Gastrocnemius medialis (tissue), 4 donors: ENCODE data around the gene ANGPTL8. TPM values are rescaled to one million over a fixed set of nuclear protein-coding genes. Genes with fewer than 3 reads are reported as not detected.

Source experiments
- ATAC-seq, 2 donors: fragments of 150-250 bp; one replicate each; pipeline ENCODE4 v1.9.1; 2016
- DNase-seq, 2 donors: peaks; one replicate each; pipeline ENCODE4 v3.0.0-alpha.2; 2019
- H3K27ac ChIP-seq, 4 donors: fragments of 200-600 bp; sonication (generic); 1 replicate in 1 of 4; 2 replicates in 3 of 4; pipeline ENCODE4 v1.5.1; 2016 to 2018; ENCODE audit warnings: mild to moderate bottlenecking in 2 of 4, moderate library complexity in 1 of 4
- H3K27me3 ChIP-seq, 3 donors: fragments of 200-600 bp; sonication (generic) in 2 of 3; 1 replicate in 1 of 3; 2 replicates in 2 of 3; pipeline versions ENCODE4 v1.5.1 to v1.6.0; 2016 to 2019; ENCODE audit warnings: mild to moderate bottlenecking in 1 of 3, moderate library complexity in 1 of 3
- H3K36me3 ChIP-seq, 2 donors: fragments of 200-600 bp; sonication (generic) in 1 of 2; one replicate each; pipeline ENCODE4 v1.5.1; 2017 to 2018
- H3K4me1 ChIP-seq, 2 donors: fragments of 200-600 bp; sonication (generic) in 1 of 2; one replicate each; pipeline ENCODE4 v1.5.1; 2016 to 2017; ENCODE audit warnings: mild to moderate bottlenecking in 2 of 2
- H3K4me3 ChIP-seq, 4 donors: fragments of 200-600 bp; sonication (generic) in 3 of 4; 1 replicate in 1 of 4; 2 replicates in 3 of 4; pipeline ENCODE4 v1.5.1; 2016 to 2019; ENCODE audit warnings: mild to moderate bottlenecking in 2 of 4
- H3K9me3 ChIP-seq, 3 donors: fragments of 200-600 bp; sonication (generic) in 2 of 3; 1 replicate in 1 of 3; 2 replicates in 2 of 3; pipeline ENCODE4 v1.5.1; 2016 to 2019
- CTCF ChIP-seq, 5 experiments: fragments of 450-650 bp in 3 of 5; fragments of 200-600 bp in 2 of 5; sonication (generic) in 2 of 5; IDR thresholded peaks in 4 of 5; conservative IDR thresholded peaks in 1 of 5; 1 replicate in 4 of 5; 2 replicates in 1 of 5; pipeline ENCODE4 v1.5.1; 2016 to 2019; ENCODE audit warnings: antibody characterized with exemption in 5 of 5, mild to moderate bottlenecking in 3 of 5, moderate library complexity in 3 of 5
- POLR2A ChIP-seq, 2 donors: fragments of 450-650 bp; IDR thresholded peaks; one replicate each; pipeline ENCODE4 v1.6.1; 2017; ENCODE audit warnings: antibody characterized with exemption in 2 of 2, mild to moderate bottlenecking in 2 of 2, moderate library complexity in 2 of 2
- in situ Hi-C, 4 donors: fragments of 200-750 bp; cut with MboI; loops; one replicate each; pipeline versions ENCODE4 v1.15.0 to v1.8.0; 2017; ENCODE audit warnings: low sequenced_read_pairs in 4 of 4
- intact Hi-C: fragments of 100-400 bp; cut with DNase I; formaldehyde crosslinking; loops from one replicate; pipeline ENCODE4 v1.15.1; 2023; ENCODE audit warnings: low total_unique reads
- total RNA-seq, 4 donors: library from RNA; depleted of rRNA; stranded (reverse); fragments of >200 nt; gene quantifications; one replicate each; pipeline versions ENCODE4 v1.1.0 to v1.2.3, GENCODE V29; 2016

Gene ANGPTL8
- total RNA-seq, 4 donors from 2014 or later = 0.47 TPM; not detected in 3

GRCh38 chr19:11230621-11231386, 8.6 kb upstream of the ANGPTL8 start:
- no peak overlapping the region for H3K27ac ChIP-seq
- no peaks in the 10 kb centered on the region for H3K27me3 ChIP-seq
- H3K36me3 ChIP-seq = peaks cover 0 to 4% of the 10 kb centered on the region in 2 donors
- no peak for ATAC-seq
- in situ Hi-C loops = no loop called here
- intact Hi-C loops = no loop called here
- no peak for DNase-seq
- no peaks in the 10 kb centered on the region for H3K9me3 ChIP-seq
- TF ChIP-seq POLR2A (IDR thresholded peaks at IDR 0.05) (no peak), CTCF (IDR thresholded peaks at IDR 0.05 in 4 of 5, conservative IDR thresholded peaks at IDR 0.05 in 1 of 5) (no peak)
- no peak overlapping the region for H3K4me3 ChIP-seq
- H3K4me1 ChIP-seq = no peaks in the 10 kb centered on the region

- TF ChIP-seq POLR2A (IDR thresholded peaks at IDR 0.05) (no peak), CTCF (IDR thresholded peaks at IDR 0.05 in 4 of 5, conservative IDR thresholded peaks at IDR 0.05 in 1 of 5) (no peak)
- H3K4me3 ChIP-seq = no peak overlapping the region
- peaks cover 0 to 9% of the 10 kb centered on the region in 2 donors for H3K36me3 ChIP-seq
- H3K9me3 ChIP-seq = no peaks in the 10 kb centered on the region
- ATAC-seq = no peak
- no peaks in the 10 kb centered on the region for H3K27me3 ChIP-seq
- no peaks in the 10 kb centered on the region for H3K4me1 ChIP-seq
- intact Hi-C loops (no loop called here), in situ Hi-C loops (no loop called here)
- H3K27ac ChIP-seq = no peak overlapping the region
- no peak for DNase-seq
Measured at GRCh38 chr19:11232555-11232954, 6.9 kb upstream of the ANGPTL8 start.

GRCh38 chr19:11233073-11233472, 6.3 kb upstream of the ANGPTL8 start:
- TF ChIP-seq POLR2A (IDR thresholded peaks at IDR 0.05) (no peak), CTCF (IDR thresholded peaks at IDR 0.05 in 4 of 5, conservative IDR thresholded peaks at IDR 0.05 in 1 of 5) (no peak)
- in situ Hi-C loops = no loop called here

GRCh38 chr19:11234486-11235075, 4.8 kb upstream of the ANGPTL8 start:
- ATAC-seq (no peak), DNase-seq (no peak)
- no peak for TF ChIP-seq CTCF (IDR thresholded peaks at IDR 0.05 in 4 of 5, conservative IDR thresholded peaks at IDR 0.05 in 1 of 5)
- TF ChIP-seq POLR2A (IDR thresholded peaks at IDR 0.05) = no peak
- intact Hi-C loops (no loop called here), in situ Hi-C loops (no loop called here)
- Histone ChIP-seq H3K4me1 (no peaks in the 10 kb centered on the region), H3K36me3 (peaks cover 0 to 16% of the 10 kb centered on the region in 2 donors), H3K27me3 (no peaks in the 10 kb centered on the region), H3K9me3 (no peaks in the 10 kb centered on the region), H3K27ac (no peak overlapping the region), H3K4me3 (no peak overlapping the region)

More at GRCh38 chr19:11233073-11233472, 6.3 kb upstream of the ANGPTL8 start:
- Histone ChIP-seq H3K4me3 (no peak overlapping the region), H3K27ac (no peak overlapping the region), H3K4me1 (no peaks in the 10 kb centered on the region), H3K36me3 (peaks cover 0 to 9% of the 10 kb centered on the region in 2 donors), H3K27me3 (no peaks in the 10 kb centered on the region), H3K9me3 (no peaks in the 10 kb centered on the region)
- intact Hi-C loops = no loop called here
- DNase-seq = no peak
- ATAC-seq = no peak
